Measurements from ENCODE around the gene PRR19. TPM values are rescaled to one million over a fixed set of nuclear protein-coding genes. Genes with fewer than 3 reads are reported as not detected.

PRR19 gene
- total RNA-seq, 1 donor from 2014 or later = 1.3 TPM

- Histone ChIP-seq H3K4me2 (ENCODE audit: low read length) (peak within 1 kb of the TSS; percentile 92), H3K79me2 (ENCODE audit: insufficient read depth, low read length) (no peaks in the 10 kb centered on the region), H3K36me3 (ENCODE audit: insufficient read depth, low read length) (no peaks in the 10 kb centered on the region), H2AFZ (ENCODE audit: low read depth, low read length) (peak within 1 kb of the TSS; percentile 52), H4K20me1 (ENCODE audit: insufficient read depth, low read length) (no peaks in the 10 kb centered on the region), H3K4me3 (ENCODE audit: insufficient read depth, low read depth, low read length) (peak within 1 kb of the TSS; percentile 46), H3K9ac (ENCODE audit: low read length) (no peak within 1 kb of the TSS), H3K4me1 (ENCODE audit: insufficient read depth, low read length) (peaks cover 6% of the 10 kb centered on the region), H3K9me3 (ENCODE audit: insufficient read depth, low read depth, low read length) (no peaks in the 10 kb centered on the region), H3K27me3 (ENCODE audit: insufficient read depth, low read length) (peaks cover 9% of the 10 kb centered on the region), H3K27ac (ENCODE audit: low read depth, low read length) (no peak within 1 kb of the TSS)
- FAIRE-seq (no peak), DNase-seq (ENCODE audit: low read depth) (peak; percentile 41)
- peaks cover 40% of the 10 kb centered on the region for H3K27me3 Mint-ChIP-seq (ENCODE audit: low read depth, unreplicated experiment)
- H3K27ac Mint-ChIP-seq (ENCODE audit: unreplicated experiment) = no peak within 1 kb of the TSS
- H3K36me3 Mint-ChIP-seq (ENCODE audit: low read depth, unreplicated experiment) = no peaks in the 10 kb centered on the region
- TF ChIP-seq EZH2 (IDR thresholded peaks at IDR 0.05; ENCODE audit: insufficient read depth, low read length) (peak; percentile 47), CTCF (IDR thresholded peaks at IDR 0.05; ENCODE audit: insufficient read depth, low read depth, low read length) (no peak)
- peaks cover 2% of the 10 kb centered on the region for H3K4me1 Mint-ChIP-seq (ENCODE audit: low read depth, unreplicated experiment)
- H3K4me3 Mint-ChIP-seq (ENCODE audit: unreplicated experiment) = peak within 1 kb of the TSS; percentile 83
- no peaks in the 10 kb centered on the region for H3K9me3 Mint-ChIP-seq (ENCODE audit: unreplicated experiment)
These were observed 11.3 kb downstream of the PRR19 start, which contains the start of gene TMEM145 for GRCh38 chr19:42313096-42313839. TSS of gene TMEM145 (plus strand) at chr19:42313309. CDS start at chr19:42313377, 68 bp downstream.

- Histone ChIP-seq H2AFZ (ENCODE audit: low read depth, low read length) (no peak overlapping the region), H3K27me3 (ENCODE audit: insufficient read depth, low read length) (peaks cover 9% of the 10 kb centered on the region), H3K79me2 (ENCODE audit: insufficient read depth, low read length) (no peaks in the 10 kb centered on the region), H3K9ac (ENCODE audit: low read length) (no peak overlapping the region), H3K4me2 (ENCODE audit: low read length) (peak overlapping the region; percentile 92), H3K4me3 (ENCODE audit: insufficient read depth, low read depth, low read length) (no peak overlapping the region), H3K27ac (ENCODE audit: low read depth, low read length) (no peak overlapping the region), H4K20me1 (ENCODE audit: insufficient read depth, low read length) (no peaks in the 10 kb centered on the region), H3K4me1 (ENCODE audit: insufficient read depth, low read length) (peaks cover 6% of the 10 kb centered on the region), H3K36me3 (ENCODE audit: insufficient read depth, low read length) (no peaks in the 10 kb centered on the region), H3K9me3 (ENCODE audit: insufficient read depth, low read depth, low read length) (no peaks in the 10 kb centered on the region)
- DNase-seq (ENCODE audit: low read depth) = no peak
- no peak for FAIRE-seq
- H3K36me3 Mint-ChIP-seq (ENCODE audit: low read depth, unreplicated experiment) = no peaks in the 10 kb centered on the region
- no peak overlapping the region for H3K27ac Mint-ChIP-seq (ENCODE audit: unreplicated experiment)
- no peak for TF ChIP-seq EZH2 (IDR thresholded peaks at IDR 0.05; ENCODE audit: insufficient read depth, low read length)
- TF ChIP-seq CTCF (IDR thresholded peaks at IDR 0.05; ENCODE audit: insufficient read depth, low read depth, low read length) = no peak
- peaks cover 40% of the 10 kb centered on the region for H3K27me3 Mint-ChIP-seq (ENCODE audit: low read depth, unreplicated experiment)
- H3K4me3 Mint-ChIP-seq (ENCODE audit: unreplicated experiment) = peak overlapping the region; percentile 68
- H3K9me3 Mint-ChIP-seq (ENCODE audit: unreplicated experiment) = no peaks in the 10 kb centered on the region
- H3K4me1 Mint-ChIP-seq (ENCODE audit: low read depth, unreplicated experiment) = peaks cover 2% of the 10 kb centered on the region
These were observed 12.2 kb downstream of the PRR19 start for GRCh38 chr19:42313840-42314755.
